ENCODE results near the gene ARHGEF16.

ARHGEF16 gene

GRCh38 chr1:3518256-3518655 is 63.8 kb downstream of the ARHGEF16 start:
- peak in 1 of 3 experiments; percentile 7 for DNase-seq (ENCODE audit: low read depth in 3 of 3)

DNA sequence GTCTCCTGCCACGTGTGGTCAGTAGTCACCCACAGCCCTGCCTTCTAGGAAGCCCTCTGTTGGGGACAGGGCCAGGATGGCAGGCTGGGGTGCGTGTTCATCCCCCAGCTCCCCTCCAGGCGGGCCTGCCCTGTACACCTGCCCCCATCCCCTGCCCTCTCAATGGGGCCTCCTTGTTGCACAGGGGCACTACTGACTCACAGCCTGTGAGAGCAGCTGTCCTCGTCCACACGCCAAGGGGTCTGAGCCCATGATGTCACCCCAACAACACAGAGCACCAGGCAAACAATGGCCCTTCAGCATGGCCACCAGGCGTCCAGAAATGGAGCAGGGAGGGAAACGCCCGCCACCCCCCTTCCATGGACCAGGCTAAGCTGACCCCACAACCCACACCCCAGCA is 64.3 kb downstream of the ARHGEF16 start:
- no peak for DNase-seq (ENCODE audit: low read depth in 3 of 3)

DNA sequence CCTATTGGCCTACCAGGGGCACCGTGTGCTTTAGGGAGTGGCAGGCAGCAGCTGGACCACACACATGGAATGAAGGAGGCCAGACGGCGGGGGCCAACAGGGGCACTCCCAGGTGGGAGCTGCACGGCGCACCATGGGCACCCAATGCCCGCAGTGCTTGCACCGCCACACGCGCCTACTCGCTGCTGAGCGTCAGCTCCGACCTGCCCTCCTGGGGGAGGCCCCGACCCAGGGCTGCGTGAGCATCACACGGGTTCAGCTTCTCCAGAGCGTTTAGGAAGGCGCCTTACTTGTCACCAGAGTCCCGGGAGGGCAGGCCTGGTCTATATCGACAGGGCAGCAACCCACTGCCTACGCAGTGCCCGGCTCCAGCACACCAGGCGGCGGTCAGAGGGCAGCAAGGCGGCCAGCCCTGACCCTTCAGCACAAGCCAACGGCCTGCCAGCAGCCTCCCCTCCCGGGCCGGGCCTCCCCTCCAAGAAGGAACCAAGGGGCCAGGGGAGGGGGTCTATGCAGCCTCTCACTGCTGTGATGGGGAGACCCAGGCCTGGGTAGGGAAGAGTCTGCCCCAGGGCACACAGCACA is 64.9 kb downstream of the ARHGEF16 start:
- no peak for DNase-seq (ENCODE audit: low read depth in 3 of 3)

DNA sequence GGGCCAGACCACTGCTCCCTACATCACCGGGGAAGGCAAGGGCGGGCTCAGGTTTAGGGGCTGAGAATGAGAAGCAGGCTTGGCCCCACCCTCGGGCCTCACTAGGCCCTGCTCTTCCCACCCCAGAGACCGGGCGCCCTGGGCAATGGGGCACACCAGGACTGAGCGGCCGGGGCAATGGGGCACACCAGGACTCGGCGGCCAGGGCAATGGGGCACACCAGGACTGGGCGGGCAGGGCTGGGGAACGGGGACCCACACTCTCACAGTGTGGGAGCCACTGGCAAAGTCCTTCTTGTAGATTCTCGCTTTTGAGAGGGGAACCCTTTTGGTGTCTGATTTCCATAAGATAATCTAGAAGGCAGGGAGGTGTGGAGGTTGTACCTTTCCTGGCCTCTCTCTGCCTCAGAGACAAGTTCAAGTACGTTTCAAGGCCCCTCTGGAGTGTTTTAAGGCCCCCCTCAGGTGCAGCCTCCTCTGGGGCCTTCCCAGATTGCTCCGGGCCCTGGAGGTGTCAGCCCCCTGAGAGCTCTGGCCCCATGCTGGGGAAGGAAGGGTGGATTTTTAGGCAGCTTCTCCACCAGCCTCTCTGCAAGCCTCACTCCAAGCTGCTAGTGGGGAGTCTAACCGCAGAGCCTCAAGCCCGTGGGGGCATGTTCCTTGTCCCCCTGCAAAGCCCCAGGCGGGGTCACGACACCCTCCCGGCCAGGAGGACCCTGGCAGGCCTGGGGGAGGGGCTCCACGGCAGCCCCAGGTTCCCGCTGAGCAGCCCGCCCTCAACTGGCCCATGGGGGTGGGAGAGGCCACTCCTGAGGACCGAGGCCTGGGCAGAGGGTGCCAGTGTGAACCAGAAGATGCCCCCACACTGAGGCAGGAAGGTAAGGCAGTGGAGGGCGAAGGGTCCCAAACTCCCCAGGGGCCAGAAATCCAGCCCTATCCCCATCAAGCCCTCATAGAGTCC is 66.2 kb downstream of the ARHGEF16 start:
- no peak for DNase-seq (ENCODE audit: low read depth in 3 of 3)

GRCh38 chr1:3521426-3521825 is 67.0 kb downstream of the ARHGEF16 start:
- DNase-seq (ENCODE audit: low read depth in 3 of 3): no peak

DNA sequence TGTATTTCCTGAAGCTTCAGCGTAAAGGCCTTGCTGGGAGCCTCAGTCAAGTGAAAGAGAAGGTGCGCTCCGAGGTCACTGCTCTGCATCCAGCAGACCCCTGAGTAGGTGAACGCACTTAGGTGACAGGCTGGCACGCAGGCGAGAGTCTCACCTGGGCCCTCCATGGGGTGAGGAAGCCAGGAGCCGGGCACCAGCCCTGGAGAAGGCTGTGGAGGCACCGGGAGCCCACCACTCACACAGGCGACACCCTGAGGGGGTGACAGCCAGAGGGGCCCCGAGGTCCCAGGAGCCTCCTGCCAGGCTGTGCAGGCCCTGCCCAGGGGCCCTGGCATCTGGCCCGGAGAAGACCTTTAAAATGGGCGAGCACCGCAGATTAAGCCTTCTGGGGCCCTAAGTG is 67.6 kb downstream of the ARHGEF16 start:
- no peak for DNase-seq (ENCODE audit: low read depth in 3 of 3)

- no peak for DNase-seq (ENCODE audit: low read depth in 3 of 3)
These were observed 68.2 kb downstream of the ARHGEF16 start for GRCh38 chr1:3522564-3523265.

DNA sequence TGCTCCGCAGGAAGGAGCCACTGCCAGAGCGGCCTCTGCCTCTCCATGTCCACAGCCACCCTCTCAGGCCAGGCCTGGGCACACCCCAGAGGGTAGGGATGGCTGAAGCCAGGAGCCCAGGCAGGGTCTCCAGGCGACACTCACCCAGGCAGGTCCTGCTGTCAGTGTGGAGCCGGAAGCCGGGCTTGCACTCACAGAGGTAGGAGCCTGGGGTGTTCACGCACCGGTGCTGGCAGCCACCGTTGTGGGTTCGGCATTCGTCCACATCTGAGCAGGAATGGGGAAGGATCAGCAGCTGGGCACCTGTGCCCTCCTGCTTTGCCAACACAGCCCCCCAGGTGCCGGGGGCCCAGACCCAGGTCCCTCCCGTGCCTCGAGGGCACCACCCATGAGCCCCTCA is 69.5 kb downstream of the ARHGEF16 start:
- DNase-seq (ENCODE audit: low read depth in 3 of 3): no peak

GRCh38 chr1:3524556-3525203 is 70.2 kb downstream of the ARHGEF16 start:
- DNase-seq (ENCODE audit: low read depth in 3 of 3): no peak

DNA sequence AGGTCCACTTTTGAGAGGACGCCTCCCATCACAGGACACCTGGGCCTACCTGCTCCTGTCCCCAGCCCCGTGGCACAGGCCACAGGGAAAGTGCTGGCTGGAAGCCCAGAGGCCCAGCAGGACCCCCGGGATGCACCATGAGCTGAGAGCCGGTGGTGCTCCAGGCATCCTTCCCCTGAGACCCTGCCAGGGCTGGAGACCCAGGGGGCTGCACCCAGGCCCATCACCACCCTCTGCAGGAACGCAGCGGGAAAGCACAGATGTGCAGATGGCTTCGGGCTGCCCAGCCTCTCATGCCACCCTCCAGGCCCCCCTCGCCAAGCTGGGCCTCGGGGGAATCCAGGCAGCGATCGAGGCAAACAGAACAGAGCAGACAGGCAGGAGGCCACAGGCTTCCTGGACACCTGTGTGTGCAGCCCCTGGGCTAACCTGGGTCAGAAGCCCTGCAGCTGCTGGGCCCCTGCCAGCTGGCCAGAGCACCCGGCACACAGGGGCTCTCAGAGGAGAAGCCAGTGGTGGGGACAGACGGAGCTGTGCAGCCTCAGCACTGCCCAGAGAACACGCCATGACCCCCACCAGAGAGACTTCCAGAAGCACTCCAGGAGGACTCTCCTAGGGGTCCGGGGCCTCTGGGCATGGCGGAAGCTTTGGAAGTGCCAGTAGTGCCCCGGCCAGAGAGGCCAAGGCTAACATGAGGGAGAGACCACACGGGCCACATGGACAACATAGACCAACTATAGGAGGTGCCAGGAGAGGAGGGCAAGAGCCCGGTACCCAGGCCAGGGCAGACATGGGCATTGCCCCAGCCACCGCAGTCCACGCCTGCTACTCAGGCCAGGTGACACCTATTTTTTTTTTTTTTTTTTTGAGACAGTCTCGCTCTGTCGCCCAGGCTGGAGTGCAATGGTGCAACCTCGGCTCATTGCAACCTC is 71.4 kb downstream of the ARHGEF16 start:
- no peak for DNase-seq (ENCODE audit: low read depth in 3 of 3)

DNA sequence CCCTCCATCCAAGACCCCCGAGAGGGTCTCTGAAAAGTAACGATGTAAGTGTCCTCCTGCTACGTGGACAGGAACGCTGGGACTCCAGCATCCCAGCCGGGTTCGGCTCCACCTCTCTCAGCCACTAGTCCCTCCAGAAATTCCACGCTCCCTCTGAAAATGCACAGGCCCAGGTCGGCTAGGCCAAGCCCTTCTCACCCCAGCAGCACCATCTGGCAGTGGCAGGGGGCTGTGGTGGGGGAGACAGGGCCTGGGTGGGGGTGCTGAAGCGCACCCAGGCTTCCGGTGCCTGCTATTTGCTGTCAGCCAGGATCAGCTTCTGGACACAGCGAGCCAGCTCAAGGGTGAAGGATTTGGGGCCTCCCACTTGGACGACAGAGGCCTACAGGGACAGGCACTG is 73.3 kb downstream of the ARHGEF16 start:
- DNase-seq (ENCODE audit: low read depth in 3 of 3): no peak

DNA sequence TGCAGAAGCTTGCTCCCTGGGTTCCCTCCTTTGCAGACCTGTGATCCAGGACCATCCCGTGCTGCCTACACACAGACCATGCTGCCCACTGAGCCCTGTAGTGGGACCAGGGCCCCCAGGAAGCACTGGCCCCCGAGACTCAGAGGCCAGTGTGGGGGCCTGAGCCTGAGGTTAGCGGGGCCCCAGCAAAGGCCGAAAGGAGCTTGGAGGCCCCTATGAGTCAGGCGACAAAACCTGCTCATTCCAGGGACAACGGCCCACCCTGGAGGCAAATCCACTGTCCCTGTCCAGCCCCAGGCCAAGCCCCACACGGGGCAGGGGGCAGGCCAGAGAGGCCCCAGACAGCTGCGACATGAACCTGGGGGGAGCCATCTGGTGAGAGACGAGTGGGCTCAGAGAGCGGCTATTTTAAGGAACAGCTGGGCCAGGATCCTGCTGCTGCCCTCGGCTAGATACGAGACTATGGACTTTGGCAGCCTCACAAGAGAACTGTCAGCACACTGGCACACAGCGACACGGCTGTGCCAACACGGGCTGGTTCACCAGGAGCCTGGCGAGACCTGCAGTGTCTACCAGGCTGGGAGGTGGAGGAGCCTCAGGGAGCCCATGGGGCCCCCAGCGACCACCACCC is 74.7 kb downstream of the ARHGEF16 start:
- DNase-seq (ENCODE audit: low read depth in 3 of 3): no peak

- no peak for DNase-seq (ENCODE audit: low read depth in 3 of 3)
These were observed 75.8 kb downstream of the ARHGEF16 start for GRCh38 chr1:3530086-3530925.
